IMR-90 (cell line): Measurements from ENCODE around the gene EYS. TPM values are rescaled to one million over a fixed set of nuclear protein-coding genes. Genes with fewer than 3 reads are reported as not detected.

Experiments used
- ATAC-seq: fragments of 200-7000 bp; cut with Tn5 transposase; 2 replicates; pipeline ENCODE4 v1.9.1; 2020; ENCODE audit warnings: low read depth, mild to moderate bottlenecking, moderate library complexity
- BruUV-seq: library from RNA; stranded (reverse); fragments of 400-500 nt; replicated peaks from 2 replicates; lab custom pipeline; 2021; lab: Mats Ljungman, UMichigan
- CTCF ChIA-PET: fragments of 300-600 bp; formaldehyde crosslinking; extraction: SDS; loops from one replicate; lab custom pipeline; 2021; ENCODE audit warnings: antibody characterized with exemption; lab: Yijun Ruan, JAX
- POLR2A ChIA-PET: fragments of 300-600 bp; sonication (Branson Sonifier 250); formaldehyde crosslinking; loops from one replicate; lab custom pipeline; 2022; ENCODE audit warnings: antibody characterized with exemption; ENCODE audit not compliant: unreplicated experiment; lab: Charles Lee
- DNase-seq: peaks from one replicate; pipeline ENCODE4 v3.0.0; 2013
- H2AFZ ChIP-seq: replicated peaks from 2 replicates; pipeline ENCODE3; 2013; ENCODE audit warnings: low read length, mild to moderate bottlenecking; ENCODE audit not compliant: poor library complexity
- H2AK5ac ChIP-seq: 2 replicates; pipeline ENCODE4 v1.6.1; 2013; ENCODE audit warnings: low read depth, low read length, inconsistent platforms
- H2AK9ac ChIP-seq: replicated peaks from 2 replicates; pipeline ENCODE3; 2013; ENCODE audit warnings: mild to moderate bottlenecking, low read depth, low read length, moderate library complexity; ENCODE audit not compliant: poor library complexity
- H2BK120ac ChIP-seq: 2 replicates; pipeline ENCODE4 v1.6.1; 2013; ENCODE audit warnings: low read depth, low read length, inconsistent platforms
- H2BK15ac ChIP-seq: 3 replicates; pipeline ENCODE4 v1.6.1; 2013; ENCODE audit warnings: low read depth, low read length, inconsistent platforms
- H2BK20ac ChIP-seq: 2 replicates; pipeline ENCODE4 v1.6.1; 2013; ENCODE audit warnings: low read depth, mild to moderate bottlenecking, inconsistent platforms, low read length, moderate library complexity
- H2BK5ac ChIP-seq: 2 replicates; pipeline ENCODE4 v1.6.1; 2013; ENCODE audit warnings: mild to moderate bottlenecking, low read depth, low read length, inconsistent platforms; ENCODE audit not compliant: poor library complexity, severe bottlenecking
- H3K14ac ChIP-seq: replicated peaks from 2 replicates; pipeline ENCODE4 v1.6.1; 2013; ENCODE audit warnings: low read depth, low read length, inconsistent platforms
- H3K18ac ChIP-seq: 2 replicates; pipeline ENCODE4 v1.6.1; 2013; ENCODE audit warnings: low read depth, low read length, control low read depth
- H3K23ac ChIP-seq: 2 replicates; pipeline ENCODE4 v1.6.1; 2013; ENCODE audit warnings: low read depth, low read length, inconsistent platforms
- H3K27ac ChIP-seq: 2 replicates; pipeline ENCODE4 v1.5.1; 2013; ENCODE audit warnings: mild to moderate bottlenecking, control low read depth, low read length; ENCODE audit not compliant: insufficient read depth
- H3K27me3 ChIP-seq: 2 replicates; pipeline ENCODE4 v1.6.1; 2013; ENCODE audit warnings: low read length; ENCODE audit not compliant: control insufficient read depth, insufficient read depth
- H3K36me3 ChIP-seq: 2 replicates; pipeline ENCODE4 v1.6.1; 2013; ENCODE audit warnings: low read length, mixed read lengths; ENCODE audit not compliant: control insufficient read depth, insufficient read depth
- H3K4ac ChIP-seq: 2 replicates; pipeline ENCODE4 v1.6.1; 2013; ENCODE audit warnings: low read depth, low read length, inconsistent platforms
- H3K4me1 ChIP-seq: 2 replicates; pipeline ENCODE4 v1.6.1; 2013; ENCODE audit warnings: low read length, mixed read lengths; ENCODE audit not compliant: control insufficient read depth, insufficient read depth
- H3K4me2 ChIP-seq: 2 replicates; pipeline ENCODE4 v1.6.1; 2013; ENCODE audit warnings: low read depth, mild to moderate bottlenecking, control low read depth, low read length, moderate library complexity
- H3K4me3 ChIP-seq: 2 replicates; pipeline ENCODE4 v1.5.1; 2013; ENCODE audit warnings: low read depth, mild to moderate bottlenecking, control low read depth, low read length, moderate library complexity; ENCODE audit not compliant: insufficient read depth
- H3K56ac ChIP-seq: 2 replicates; pipeline ENCODE4 v1.6.1; 2013; ENCODE audit warnings: low read length, inconsistent platforms; ENCODE audit not compliant: insufficient read depth; ENCODE audit errors: extremely low read depth
- H3K79me1 ChIP-seq, 2 experiments: 2 replicates each; pipeline ENCODE4 v1.6.1; 2013; ENCODE audit warnings: low read length in 2 of 2, inconsistent platforms in 1 of 2, low read depth in 1 of 2
- H3K9ac ChIP-seq: 2 replicates; pipeline ENCODE4 v1.6.1; 2013; ENCODE audit warnings: low read depth, low read length, control low read depth
- H3K9me1 ChIP-seq: 2 replicates; pipeline ENCODE4 v1.6.1; 2013; ENCODE audit warnings: low read length, inconsistent platforms; ENCODE audit not compliant: insufficient read depth
- H3K9me3 ChIP-seq: 2 replicates; pipeline ENCODE4 v1.6.1; 2013; ENCODE audit warnings: low read length; ENCODE audit not compliant: control insufficient read depth, insufficient read depth
- H4K20me1 ChIP-seq: 2 replicates; pipeline ENCODE4 v1.6.1; 2013; ENCODE audit warnings: low read length, inconsistent platforms; ENCODE audit not compliant: insufficient read depth
- H4K5ac ChIP-seq: 2 replicates; pipeline ENCODE4 v1.6.1; 2013; ENCODE audit warnings: mild to moderate bottlenecking, low read depth, low read length, control low read depth
- H4K8ac ChIP-seq, 2 experiments: 2 replicates each; pipeline ENCODE4 v1.6.1; 2013; ENCODE audit warnings: low read depth in 2 of 2, low read length in 2 of 2, control low read depth in 1 of 2, inconsistent platforms in 1 of 2
- H4K91ac ChIP-seq: 2 replicates; pipeline ENCODE4 v1.6.1; 2013; ENCODE audit warnings: low read depth, low read length, inconsistent platforms; ENCODE audit not compliant: insufficient read depth
- CHD1 ChIP-seq: IDR thresholded peaks from 2 replicates; pipeline ENCODE4 v1.6.1; 2012; ENCODE audit warnings: low read depth, low read length, improper control_type of control experiment
- FOS ChIP-seq: fragments of 150-350 bp; IDR thresholded peaks from 2 replicates; pipeline ENCODE4 v1.6.1; 2016; ENCODE audit warnings: low read depth, low read length
- MAFK ChIP-seq: IDR thresholded peaks from 2 replicates; pipeline ENCODE4 v1.6.1; 2012; ENCODE audit warnings: low read depth, low read length, improper control_type of control experiment
- MAZ ChIP-seq: IDR thresholded peaks from 2 replicates; pipeline ENCODE4 v1.6.1; 2012; ENCODE audit warnings: low read depth, mild to moderate bottlenecking, low read length, improper control_type of control experiment, moderate library complexity, borderline replicate concordance
- RAD21 ChIP-seq: IDR thresholded peaks from 2 replicates; pipeline ENCODE4 v1.6.1; 2012; ENCODE audit warnings: low read length, improper control_type of control experiment
- RCOR1 ChIP-seq: IDR thresholded peaks from 2 replicates; pipeline ENCODE4 v1.6.1; 2012; ENCODE audit warnings: mild to moderate bottlenecking, low read length, improper control_type of control experiment; ENCODE audit not compliant: insufficient replicate concordance
- RFX5 ChIP-seq: IDR thresholded peaks from 2 replicates; pipeline ENCODE4 v1.8.0; 2012; ENCODE audit warnings: low read depth, mild to moderate bottlenecking, low read length, moderate library complexity
- WGBS, 2 experiments: methylation state at CpG; one replicate each; pipeline versions ENCODE4 v1.1.5 to v1.1.7; 2013; ENCODE audit warnings: missing lambda C conversion rate in 2 of 2; ENCODE audit not compliant: insufficient read length in 1 of 2; ENCODE audit errors: extremely low coverage in 2 of 2; 5-methylcytosine and 5-hydroxymethylcytosine counted together
- dilution Hi-C: fragments of 300-500 bp; cut with HindIII; formaldehyde crosslinking; loops from one replicate; pipeline ENCODE4 v1.14.3; 2018; ENCODE audit warnings: low sequenced_read_pairs; ENCODE audit not compliant: unreplicated experiment
- in situ Hi-C: fragments of 300-500 bp; cut with MboI; formaldehyde crosslinking; loops from 3 replicates; pipeline ENCODE4 v1.14.3; 2019; ENCODE audit warnings: low sequenced_read_pairs, inconsistent platforms, mixed read lengths
- intact Hi-C: fragments of 100-400 bp; cut with micrococcal nuclease; formaldehyde crosslinking; loops from 2 replicates; pipeline ENCODE4 v1.10.0; 2022
- polyA plus RNA-seq, 3 experiments: library from polyadenylated mRNA; depleted of rRNA; stranded (reverse); fragments of >200 nt; gene quantifications; 2 replicates each; pipeline ENCODE4 v1.2.3, GENCODE V29; 2012; ENCODE audit warnings: low replicate concordance in 1 of 3
- total RNA-seq: library from RNA; depleted of rRNA; stranded (reverse); fragments of >200 nt; gene quantifications from 2 replicates; pipeline ENCODE4 v1.2.3, GENCODE V29; 2012
- TF ChIP-seq, protein P1 (sequence below): conservative IDR thresholded peaks from 2 replicates; pipeline ENCODE4 v1.5.1; 2012; ENCODE audit warnings: mild to moderate bottlenecking, low read depth, low read length, improper control_type of control experiment

The EYS gene
- total and polyA plus RNA-seq, 2 of the 4 experiments (the other 2 are of a cell fraction) = under 0.01 TPM; not detected in 1

DNA sequence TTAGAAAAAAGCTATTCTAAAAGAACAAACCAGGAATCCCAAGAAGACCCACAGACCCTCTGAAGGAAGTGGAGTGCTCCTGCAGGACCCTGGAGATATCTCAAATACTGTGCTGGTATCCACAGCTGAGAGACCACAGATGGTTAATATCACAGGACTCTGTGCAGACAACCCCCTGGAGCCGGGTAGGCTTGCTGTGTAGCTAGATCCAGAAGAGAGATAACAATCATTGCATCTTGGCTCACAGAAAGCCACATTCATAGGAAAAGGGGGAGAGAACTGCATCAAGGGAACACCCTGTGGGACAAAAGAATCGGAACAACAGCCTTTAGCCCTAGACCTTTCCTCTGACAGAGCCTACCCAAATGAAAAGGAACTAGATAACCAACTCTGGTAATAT, 1381.9 kb downstream of the EYS start:
- Histone ChIP-seq H3K14ac (no peak overlapping the region), H3K27me3 (no peaks in the 10 kb centered on the region), H3K18ac (no peak overlapping the region), H2BK120ac (no peak overlapping the region), H4K8ac (no peak overlapping the region), H2AFZ (no peak overlapping the region), H4K5ac (no peak overlapping the region), H2BK15ac (no peak overlapping the region), H3K4me3 (no peak overlapping the region), H3K9ac (no peak overlapping the region), H3K4ac (no peak overlapping the region), H3K4me1 (no peaks in the 10 kb centered on the region), H3K27ac (no peak overlapping the region), H3K36me3 (no peaks in the 10 kb centered on the region), H4K20me1 (no peaks in the 10 kb centered on the region), H3K79me1 (no peaks in the 10 kb centered on the region), H2BK5ac (no peak overlapping the region), H2AK9ac (no peak overlapping the region), H4K91ac (no peak overlapping the region), H2AK5ac (no peak overlapping the region), H2BK20ac (no peak overlapping the region), H3K23ac (no peak overlapping the region), H3K9me1 (no peaks in the 10 kb centered on the region), H3K9me3 (no peaks in the 10 kb centered on the region; the same call in 1 of the 2 replicates), H3K56ac (no peak overlapping the region), H3K4me2 (no peak overlapping the region)
- no CpG with 5 or more reads among the region's 2 CpGs for WGBS, 2 experiments
- dilution Hi-C loops (no loop called here), in situ Hi-C loops (no loop called here), intact Hi-C loops (no loop called here)
- no peak for DNase-seq
- TF ChIP-seq RCOR1 (no peak), FOS (no peak), RAD21 (no peak), CHD1 (no peak), RFX5 (no peak), MAFK (no peak), MAZ (no peak)
- TF ChIP-seq, protein P1, sequence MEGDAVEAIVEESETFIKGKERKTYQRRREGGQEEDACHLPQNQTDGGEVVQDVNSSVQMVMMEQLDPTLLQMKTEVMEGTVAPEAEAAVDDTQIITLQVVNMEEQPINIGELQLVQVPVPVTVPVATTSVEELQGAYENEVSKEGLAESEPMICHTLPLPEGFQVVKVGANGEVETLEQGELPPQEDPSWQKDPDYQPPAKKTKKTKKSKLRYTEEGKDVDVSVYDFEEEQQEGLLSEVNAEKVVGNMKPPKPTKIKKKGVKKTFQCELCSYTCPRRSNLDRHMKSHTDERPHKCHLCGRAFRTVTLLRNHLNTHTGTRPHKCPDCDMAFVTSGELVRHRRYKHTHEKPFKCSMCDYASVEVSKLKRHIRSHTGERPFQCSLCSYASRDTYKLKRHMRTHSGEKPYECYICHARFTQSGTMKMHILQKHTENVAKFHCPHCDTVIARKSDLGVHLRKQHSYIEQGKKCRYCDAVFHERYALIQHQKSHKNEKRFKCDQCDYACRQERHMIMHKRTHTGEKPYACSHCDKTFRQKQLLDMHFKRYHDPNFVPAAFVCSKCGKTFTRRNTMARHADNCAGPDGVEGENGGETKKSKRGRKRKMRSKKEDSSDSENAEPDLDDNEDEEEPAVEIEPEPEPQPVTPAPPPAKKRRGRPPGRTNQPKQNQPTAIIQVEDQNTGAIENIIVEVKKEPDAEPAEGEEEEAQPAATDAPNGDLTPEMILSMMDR = no peak
- POLR2A ChIA-PET = no interaction called here
- no peak for ATAC-seq
- CTCF ChIA-PET = no interaction called here
- no TSS peak for BruUV-seq
